NCI-H2196 treated with DMSO at 0.1 percent for 48 hours (cell line): Measurements from ENCODE around the gene DNM1.
A peak's percentile ranks its signal among the peaks of the same experiment; 100 is the strongest.
"Not testable (repeated sequence)": the region's sequence is repeated elsewhere in the genome, so short reads cannot be mapped to it uniquely, and the experiment has no call there.

Experiments used
- DNase-seq: peaks from one replicate; lab custom pipeline; 2025; ENCODE audit not compliant: unreplicated experiment; lab: John Stamatoyannopoulos, UW

Gene DNM1

DNA sequence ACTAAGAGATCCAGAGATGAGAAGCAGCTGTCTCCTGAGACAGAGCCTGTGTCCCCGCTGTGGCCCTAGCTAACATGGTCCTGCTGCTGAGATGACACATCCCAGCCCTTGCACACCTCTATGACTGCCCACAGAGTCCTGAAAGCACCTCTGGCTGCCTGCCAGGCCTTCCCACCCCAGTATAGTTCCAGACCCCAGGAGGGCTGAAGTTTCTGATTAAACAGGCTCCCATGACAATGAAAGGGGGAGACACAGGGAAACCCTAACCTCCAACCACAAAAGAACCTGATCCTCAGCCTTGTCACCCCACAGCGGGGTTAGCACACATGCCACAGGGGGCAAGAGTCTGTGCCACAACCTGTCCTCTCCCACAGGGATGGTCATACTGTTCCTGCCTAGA is 27.5 kb upstream of the DNM1 start:
- DNase-seq = no peak

DNA sequence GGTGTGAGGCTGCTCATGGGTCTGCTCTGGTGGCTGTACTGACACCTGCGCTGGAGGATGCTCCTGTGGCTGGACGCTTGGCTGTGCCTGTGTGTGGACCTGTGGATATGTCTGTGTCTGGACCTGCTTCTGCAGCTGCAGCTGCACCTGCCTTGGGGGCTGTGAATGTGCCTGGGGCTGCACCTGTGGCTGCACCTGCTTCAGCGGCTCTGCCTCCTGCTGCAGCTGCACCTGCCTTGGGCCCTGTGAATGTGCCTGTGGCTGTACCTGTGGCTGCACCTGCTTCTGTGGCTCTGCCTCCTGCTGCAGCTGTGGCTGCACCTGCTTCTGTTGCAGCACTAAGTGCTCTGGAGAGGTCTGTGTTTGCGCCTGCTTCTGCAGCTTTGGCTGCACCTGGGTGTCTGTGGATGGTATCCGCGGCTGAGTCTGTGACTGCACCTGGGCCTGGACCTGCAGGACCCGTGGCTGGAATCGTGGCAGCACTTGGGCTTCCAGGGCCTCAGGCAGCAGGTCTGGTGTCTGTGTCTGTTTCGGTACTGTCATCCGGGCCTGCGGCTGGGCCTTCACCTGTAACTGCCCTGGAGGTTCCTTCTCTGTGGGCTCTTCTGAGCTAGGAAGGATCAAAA is 24.3 kb upstream of the DNM1 start:
- no peak for DNase-seq

DNA sequence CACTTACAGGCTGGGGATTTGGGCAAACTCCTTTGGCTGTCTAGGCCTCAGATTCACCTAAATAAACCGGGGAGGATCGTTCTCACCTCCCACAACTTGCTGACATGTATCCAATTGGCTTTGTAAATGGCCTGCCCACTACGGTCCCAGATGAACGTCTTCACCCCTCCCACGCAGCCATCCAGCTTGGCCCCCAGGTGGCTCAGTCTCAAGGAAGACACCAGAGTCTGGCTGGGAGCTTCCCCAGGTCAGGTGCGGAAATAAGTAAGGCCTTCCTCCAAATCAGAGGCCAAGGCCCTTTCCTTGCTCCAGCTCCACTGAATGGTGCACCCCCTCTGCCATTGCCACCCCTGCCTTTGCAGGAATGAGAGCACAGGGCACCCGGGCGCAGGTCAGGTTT is 23.2 kb upstream of the DNM1 start:
- no peak for DNase-seq

DNA sequence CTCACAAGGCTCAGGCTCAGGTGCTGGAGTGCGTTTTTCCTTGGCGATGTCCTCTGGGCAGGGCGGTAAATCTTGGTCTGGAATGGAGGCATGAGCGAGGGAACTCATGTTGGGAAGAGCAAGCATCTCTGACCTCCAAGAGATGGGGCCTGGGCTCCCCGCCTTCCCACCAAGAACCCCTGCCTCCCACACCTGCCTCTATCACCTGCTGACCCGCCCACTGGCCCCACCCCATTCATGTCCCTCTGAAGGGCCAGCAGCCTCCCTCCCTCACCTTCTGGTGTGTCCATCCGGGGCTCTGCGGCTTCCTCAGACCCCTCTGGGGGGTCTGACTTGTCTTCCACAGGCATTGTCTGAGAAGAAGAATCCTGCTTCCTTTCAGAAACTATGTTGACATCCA is 22.7 kb upstream of the DNM1 start:
- DNase-seq = no peak

DNA sequence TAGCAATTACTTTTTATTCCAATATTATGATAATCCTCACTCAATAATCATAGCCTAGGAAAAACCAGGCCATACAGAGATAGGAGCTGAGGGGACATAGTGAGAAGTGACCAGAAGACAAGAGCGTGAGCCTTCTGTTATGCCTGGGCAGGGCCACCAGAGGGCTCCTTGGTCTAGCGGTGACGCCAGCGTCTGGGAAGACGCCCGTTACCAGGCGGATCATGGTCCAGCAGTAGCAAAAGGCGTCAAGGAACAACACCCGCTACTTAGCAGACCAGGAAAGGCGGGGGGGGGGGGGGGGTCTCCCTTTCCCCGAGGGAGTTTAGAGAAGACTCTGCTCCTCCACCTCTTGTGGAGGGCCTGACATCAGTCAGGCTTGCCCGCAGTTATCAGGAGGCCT is 21.7 kb upstream of the DNM1 start:
- DNase-seq = not testable (repeated sequence)

DNA sequence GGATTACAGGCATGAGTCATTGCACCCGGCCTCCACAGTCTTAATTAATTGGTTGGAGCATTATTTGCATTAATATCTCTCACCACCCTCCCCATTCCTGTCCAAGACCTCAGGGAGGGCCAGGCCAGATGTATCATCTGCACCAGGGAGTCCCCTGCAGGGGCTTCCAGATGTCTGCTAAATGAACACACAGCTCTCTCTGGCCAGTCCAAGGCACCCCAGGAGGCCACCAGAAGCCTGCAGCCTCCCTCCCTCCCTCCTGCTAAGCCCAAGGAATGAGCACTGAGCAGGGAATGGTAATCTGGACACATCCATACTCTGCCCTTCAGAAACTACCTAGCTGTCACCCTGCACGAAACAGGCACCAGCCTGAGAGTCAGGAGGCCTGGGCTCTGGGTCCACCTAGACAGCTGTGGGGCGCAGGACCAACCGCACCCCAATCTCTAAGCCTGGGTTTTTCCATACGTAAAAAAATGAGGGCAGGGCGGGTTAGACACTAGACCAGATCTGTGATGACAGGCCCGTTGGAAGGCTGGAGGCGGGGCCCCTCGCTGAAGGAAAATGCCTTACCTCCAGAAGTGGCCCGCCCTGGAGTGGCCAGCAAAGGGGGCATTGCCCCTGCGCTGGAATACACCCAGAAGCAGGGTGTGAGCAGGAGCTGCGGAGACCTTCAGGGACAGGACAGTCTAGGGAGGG is 20.1 kb upstream of the DNM1 start:
- no peak for DNase-seq

DNA sequence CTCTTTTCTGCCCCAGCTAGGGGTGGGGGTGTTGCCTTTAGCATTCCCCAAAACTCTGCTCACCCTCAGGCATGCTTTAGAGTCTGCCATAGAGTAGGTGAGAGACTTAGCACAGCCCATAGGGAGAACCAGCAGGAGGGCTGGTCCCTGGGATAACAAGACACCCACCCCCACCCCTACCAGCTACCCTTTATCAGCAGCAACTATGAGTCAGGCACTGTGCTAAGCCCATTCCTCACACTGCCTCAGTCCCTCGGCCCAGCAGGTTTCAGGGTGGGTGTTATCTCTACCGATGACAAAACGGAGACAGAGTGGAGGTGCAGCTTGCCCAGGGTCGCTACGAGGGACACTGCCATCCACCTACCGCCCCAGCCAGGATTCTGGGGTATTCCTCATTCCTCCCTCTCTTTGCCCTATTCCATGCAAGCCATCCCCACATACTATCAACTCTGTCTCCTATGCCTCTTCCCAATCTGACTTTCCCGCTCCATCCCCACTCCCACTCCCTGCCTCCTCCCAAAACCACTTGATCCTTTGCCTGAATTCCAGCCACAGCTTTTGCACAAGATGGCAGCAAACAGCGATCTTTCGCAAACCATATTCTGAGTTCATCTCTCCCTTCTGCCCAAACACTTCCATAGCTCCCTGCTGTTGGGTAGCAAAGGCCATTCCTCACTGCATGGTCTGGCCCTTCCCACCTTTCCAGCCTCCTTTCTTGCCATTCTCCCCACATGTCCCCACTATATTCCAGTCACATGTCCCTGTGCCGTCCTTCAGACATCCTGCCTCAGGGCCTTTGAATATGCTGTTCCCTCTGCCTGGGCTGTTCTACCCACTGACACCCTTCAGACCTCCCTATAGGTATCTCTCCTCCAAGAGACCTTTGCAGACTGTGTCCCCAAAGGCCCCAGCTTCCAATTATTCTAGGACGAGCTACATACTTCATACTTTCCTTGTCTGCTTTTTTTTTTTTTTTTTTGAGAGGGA is 16.9 kb upstream of the DNM1 start:
- no peak for DNase-seq

DNA sequence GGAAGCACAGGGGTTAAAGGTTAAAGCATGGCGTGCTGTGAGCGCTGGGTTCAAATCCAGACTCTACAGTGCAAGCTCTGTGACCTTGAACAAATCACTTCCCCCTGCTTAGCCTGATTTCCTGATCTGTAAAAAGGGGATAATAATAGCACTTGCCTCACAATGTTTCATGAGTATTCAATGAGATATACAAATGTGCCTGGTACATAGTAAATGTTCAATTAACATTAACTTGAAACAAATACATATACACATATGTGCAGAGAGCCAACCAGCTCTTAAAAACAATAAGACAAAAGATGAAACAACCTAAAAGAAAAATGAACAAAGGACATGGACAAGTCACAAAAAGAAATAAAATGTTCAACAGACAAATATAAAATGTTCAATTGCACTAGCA is 15.8 kb upstream of the DNM1 start:
- no peak for DNase-seq

DNA sequence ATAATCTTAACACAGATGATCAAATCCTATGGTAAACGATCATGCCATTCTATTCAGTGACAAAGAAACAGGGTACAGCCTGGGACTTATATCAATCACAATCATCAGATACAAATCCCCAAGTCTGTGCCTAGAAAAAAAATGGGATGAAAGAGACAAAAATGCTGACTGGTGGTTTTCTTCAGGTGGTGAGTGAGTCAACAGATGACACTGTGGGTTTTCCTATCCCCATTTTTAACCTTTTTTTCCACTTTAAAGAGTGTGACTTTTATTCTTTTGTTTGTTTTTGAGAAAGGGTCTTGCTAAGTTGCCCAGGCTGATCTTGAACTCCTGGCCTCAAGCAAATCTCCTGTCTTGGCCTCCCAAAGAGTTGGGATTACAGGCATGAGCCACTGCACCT is 15.0 kb upstream of the DNM1 start:
- DNase-seq = no peak

DNA sequence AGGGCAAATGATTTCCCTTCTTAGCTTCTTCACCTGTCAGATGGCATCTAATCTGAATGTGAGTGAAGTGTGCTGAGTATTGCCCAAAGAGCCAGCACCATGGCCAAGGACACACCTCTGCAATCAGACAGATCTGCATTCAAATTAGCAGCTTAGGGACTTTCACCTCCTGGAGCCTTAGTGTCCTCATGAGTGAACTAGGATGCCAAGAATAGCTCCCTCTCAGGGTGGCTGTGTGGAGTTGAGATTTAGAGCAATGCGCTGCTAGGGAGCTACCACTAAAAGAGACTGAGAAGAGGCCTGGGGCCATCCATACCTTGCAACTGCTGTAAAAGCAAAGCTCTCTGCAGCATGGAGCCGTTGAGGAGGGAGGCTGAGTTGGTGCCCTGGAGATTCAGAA is 13.2 kb upstream of the DNM1 start:
- DNase-seq = no peak

DNA sequence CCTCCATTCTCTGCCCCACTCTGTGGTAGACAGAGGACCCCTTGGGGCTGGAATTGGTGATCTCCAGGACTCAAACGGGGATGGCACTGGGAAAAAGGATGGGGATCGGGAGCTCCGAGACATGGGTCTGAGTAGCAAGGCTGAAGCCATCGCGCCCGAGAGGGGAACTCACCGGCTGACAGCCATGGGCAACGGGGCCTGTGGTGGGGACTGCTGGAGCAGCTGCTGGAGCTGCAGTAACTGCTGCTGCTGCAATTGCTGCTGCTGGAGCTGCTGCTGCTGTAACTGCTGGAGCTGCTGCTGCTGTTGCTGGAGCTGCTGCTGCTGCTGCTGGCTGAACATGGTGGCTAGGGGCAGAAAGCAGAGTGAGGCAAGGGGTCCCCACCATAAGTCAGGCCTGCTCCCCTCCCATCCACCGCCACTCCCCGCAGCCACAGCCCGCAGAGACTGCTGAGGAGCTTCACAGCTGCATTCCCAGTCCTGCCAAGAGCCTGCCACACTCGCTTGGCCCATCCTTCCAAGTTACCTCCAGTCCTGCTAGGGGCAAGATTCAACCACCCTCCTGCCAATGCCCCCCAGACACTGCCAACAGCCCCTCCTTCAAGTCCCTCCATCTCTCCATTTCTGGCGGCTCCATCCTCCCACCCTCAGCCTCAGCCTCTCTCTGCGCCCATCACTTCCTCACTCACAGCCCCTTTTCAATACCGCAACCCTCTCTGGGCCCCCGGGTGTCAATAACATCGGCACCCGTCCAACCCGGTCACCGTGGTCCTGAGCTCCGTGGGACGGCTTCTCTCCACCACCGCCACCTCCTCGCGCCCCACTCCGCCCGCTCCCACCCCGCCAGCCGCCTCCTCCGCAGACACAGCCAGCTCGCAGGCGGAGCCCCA is 12.4 kb upstream of the DNM1 start:
- no peak for DNase-seq

DNA sequence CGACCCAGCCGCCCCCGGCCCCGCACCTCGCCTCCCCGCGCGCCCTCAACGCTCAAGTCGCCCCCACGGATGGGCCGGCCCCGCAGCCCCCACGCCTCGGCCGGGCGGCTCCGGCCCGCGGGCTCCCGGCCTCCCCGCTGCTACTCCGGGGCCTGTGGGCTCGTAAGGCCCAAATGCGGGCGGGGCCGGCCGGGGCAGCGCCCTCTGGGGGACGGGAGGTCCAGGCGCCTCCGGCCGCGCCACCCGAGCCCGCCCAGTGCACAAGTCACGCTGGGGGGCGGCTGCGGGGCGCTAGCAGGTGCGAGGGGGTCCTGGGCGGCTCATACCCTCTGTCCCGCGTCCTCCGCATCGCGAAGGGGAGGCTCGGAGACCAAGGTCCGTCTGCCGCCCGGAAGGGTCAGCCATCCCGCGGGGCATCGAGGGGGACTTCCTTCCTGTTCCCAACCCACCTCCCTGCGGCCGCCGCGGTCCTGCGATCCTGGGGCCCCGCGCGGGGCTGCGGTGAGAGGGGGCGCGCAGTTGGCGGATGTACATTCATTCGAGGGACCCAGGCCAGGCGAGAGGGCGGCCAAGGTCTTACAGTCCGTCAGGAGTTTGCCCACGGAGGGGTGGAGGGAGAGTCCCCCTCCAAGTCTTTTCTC is 11.7 kb upstream of the DNM1 start, which contains the start of gene CIZ1:
TSS of gene CIZ1 (minus strand) at position 167 of the 641 bp plus-strand sequence. CDS start 715 bp downstream, outside the sequence.
- DNase-seq = peak; percentile 60

DNA sequence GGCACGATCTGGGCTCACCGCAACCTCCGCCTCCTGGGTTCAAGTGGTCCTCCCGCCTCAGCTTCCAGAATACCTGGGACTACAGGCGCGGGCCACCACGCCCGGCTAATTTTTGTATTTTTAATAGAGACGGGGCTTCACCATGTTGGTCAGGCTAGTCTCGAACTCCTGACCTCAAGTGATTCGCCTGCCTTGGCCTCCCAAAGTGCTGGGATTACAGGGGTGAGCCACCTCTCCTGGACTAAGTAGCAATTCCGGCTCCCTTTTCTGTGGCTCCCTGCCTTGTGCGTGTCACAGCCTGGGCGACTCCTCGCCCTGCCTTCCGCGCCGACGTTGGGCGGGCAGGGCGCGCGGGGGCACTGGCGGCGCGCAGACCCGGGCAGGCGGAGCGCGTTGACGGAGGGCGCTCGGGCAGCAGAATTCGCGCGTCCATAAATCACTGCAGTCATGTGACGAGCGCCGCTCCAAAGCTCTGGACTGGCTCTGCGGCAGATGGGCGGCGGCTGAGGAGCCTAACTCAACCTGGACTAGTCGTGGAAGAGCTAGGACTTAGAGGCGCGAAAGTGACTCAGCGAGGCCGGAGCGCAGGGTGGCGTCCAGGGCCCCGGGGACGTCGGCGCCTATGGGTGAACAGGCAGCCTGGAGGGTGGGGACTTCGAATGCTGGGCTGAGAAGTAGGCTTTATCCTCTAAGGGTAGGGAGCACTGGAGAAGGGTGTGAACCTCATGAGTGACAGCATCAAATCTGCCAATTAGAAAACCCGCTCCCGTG is 10.4 kb upstream of the DNM1 start:
- DNase-seq = peak; percentile 90

DNA sequence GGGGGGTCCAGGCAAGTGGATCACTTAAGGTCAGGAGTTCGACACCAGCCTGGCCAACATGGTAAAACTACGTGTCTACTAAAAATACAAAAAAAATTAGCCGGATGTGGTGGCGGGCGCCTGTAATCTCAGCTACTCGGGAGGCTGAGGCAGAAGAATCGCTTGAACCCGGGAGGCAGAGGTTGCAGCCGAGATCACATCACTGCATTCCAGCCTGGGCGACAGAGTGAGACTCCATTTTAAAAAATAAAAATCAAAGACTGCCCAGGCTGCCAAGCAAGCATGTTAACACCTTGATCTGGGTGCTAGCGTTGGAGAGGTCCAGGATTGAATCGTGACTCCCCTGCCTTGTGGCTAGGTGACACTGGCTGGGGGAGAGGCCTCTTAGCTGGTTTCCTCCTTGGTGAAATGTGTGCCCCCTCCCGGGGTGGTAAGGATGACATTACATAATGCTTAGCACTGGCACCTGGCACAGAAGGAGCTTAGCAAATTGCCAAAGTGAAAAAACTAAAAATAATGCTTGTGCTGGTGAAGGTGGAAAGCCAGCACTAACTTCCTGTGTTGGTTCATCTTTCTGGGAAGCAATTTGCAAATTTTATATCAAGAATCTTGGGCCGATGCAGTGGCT is 9.6 kb upstream of the DNM1 start:
- DNase-seq = no peak

DNA sequence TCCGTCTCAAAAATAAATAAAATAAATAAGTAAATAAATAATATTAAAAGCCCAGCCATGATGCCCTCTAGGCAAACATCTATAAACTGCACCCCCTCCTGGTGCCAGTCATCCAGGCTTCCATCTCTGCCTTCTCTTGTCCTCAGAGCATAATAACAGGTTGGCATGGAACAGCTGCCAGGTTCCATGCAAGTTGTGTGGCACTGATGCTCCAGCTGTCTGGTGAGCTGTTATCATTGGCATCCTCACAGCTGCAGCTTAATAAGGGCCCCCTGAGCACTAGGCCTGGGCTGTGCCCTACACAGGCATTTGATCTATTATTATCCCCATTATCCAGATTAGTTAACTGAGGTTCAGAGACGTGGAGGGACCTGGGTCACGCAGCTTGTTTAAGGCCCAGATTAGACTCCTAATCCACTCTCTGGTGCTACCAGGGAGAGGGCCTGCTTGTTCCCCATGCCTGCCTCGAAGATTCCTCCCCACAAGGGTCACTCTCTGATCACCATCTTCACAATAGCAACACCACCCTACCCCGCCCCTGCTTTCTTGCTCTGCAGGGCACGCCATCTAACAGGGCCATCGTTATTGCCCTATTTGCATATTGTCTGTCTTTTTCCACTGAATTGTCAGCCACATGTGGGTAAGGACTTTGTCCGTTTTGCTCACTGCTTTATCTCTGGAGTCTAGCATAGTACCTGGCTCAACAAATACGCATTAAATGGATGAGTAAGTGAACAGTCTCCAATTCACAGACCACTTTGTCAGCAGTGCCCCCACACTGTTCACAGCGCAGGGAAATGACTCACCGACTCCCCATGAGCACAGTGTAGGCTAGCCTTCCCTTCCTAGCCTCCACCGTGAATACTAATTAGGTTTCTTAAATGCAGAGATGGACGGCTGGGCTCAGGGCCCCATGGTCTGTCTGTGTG is 1.5 kb upstream of the DNM1 start:
- DNase-seq = no peak

DNA sequence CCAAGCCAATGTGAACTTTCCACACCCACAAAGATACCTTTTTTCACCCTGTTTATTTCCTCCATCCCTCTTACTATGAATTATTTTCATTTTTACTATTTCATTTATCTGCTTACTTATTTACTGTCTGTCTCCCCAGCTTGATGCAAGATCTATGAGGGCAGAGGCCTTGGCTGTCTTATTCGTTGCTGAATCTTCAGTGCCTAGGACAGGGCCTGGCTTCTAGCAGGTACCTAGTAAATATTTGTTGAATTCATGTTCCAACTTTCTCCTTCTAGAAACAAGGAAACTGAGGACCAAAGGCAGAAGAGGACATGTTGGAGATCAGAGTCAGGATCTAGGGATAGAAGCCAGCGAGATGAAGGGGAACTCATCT is 543 bp upstream of the DNM1 start:
- DNase-seq = no peak

DNA sequence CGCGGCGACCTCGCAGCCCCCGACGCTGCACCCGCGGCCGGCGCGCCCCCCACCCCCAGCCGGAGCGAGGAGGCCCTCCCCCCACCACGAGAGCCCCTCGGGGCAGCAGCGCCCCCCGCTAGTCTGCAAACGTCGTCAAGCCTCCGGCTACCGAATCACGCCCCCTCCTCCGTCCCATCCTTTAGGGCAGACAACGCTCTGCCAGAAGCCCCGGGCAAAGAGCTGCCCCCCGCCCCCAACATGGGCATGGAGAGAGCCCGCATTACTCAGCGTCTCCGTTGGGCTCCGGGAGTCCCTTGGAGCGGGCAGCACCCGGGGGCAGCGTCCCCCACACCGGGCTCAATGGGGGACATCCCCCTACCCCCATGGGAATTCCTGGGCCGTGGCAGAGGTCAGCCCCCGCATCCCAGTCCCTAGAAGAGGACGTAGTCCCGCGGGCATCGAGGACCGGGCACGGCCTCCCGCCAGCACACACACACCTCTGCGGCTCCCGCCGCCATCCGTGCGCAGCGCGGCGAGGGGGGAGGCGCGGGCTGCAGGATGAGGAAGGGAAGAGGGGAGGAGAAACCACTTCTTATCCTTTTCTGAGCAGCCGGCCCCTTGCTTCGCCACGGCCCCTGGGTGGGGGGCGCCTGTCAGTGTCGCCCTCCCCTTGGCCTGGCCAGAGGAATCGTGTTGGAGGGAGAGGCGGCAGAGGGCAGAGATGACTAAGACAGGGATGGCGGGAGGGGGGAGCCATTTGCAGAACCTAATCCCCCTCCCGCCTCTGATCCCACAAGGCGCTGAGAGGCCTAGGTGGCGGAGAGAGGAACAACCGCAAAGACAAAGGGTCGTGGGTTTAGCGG is 750 bp downstream of the DNM1 start:
- peak; percentile 33 for DNase-seq
